ENCODE results near the gene L3MBTL2.
A peak's percentile ranks its signal among the peaks of the same experiment; 100 is the strongest.

L3MBTL2 gene

DNA sequence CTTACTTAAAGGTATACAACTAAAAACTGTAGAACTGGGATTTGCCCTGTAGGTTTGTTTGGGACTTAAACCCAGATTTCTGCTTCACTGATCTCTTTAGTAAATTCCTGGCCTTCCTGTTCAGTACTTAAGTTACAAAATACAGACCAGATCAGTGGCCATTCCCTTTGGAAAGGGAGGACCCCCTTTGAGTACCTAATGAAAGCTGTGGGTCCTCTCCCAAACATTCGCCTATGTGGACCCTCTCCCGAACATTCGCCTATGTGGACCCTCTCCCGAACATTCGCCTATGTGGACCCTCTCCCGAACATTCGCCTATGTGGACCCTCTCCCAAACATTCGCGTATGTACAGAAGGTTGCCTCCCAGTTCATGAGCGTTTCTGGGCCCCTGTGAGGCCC lies 10.3 kb downstream of the L3MBTL2 start:
- no peak for DNase-seq (ENCODE audit: low spot score)

DNA sequence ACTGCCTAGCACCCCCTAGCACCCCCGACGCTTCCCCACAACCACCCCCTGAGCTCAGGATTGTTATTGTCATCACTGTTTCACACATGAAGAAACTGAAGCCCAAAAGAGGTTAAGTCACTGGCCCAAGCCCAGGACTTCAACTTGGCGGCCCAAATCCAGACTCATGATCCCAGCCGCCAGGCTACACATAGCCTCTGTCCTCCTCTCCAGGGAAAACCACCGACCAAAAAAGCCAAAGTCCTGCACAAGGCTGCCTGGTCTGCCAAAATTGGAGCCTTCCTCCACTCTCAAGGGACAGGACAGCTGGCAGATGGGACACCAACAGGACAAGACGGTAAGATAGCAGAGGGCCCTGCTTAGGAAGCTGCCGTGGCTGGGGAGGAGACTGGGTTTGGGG lies 10.8 kb downstream of the L3MBTL2 start:
- no peak for DNase-seq (ENCODE audit: low spot score)

DNA sequence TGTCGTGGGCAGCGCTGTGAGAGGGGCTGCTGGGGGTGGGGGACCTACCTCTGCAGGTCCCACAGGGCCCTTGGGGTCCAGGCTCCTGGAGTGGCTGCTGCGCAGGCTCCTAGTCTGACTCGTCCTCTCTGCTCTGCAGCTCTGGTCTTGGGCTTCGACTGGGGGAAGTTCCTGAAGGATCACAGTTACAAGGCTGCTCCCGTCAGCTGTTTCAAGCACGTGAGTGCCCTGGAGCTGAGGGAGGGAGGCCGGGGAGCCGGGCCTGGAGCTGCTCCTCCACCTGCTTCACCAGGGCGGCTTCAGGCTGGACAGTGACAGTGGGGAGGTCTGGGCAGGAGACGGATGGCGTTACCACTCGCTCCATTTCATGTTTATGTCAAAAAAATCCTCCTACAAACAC lies 11.9 kb downstream of the L3MBTL2 start:
- no peak for DNase-seq (ENCODE audit: low spot score)

DNA sequence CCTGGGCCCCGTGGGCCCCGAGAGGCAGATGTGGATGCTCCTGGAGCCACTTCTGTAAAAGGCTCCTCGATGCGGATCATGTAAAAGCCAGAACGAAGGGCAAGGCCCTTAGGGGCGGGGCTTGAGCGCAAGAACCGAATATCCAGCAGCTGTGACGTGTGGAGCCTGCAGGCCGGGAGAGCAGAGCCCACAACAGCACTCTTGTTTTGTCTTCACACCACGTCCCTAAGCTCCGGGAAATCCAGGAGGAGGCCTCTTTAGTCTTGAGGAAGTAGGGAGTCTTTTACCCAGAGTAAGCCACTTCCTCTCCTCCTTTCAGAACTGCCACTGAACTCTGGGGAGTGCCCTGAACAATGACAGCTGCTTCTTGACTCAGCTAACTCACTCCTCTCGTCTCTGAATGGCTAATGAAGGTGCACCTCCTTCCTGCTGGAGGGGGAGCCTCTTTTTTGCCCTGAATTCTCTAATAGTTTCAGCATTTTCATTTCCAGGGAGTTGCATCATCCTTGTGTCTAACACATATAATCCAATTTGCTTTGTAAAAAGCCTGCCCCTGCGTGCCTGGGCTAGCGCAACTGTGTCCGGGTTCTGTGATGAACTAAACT lies 12.5 kb downstream of the L3MBTL2 start:
- no peak for DNase-seq (ENCODE audit: low spot score)

DNA sequence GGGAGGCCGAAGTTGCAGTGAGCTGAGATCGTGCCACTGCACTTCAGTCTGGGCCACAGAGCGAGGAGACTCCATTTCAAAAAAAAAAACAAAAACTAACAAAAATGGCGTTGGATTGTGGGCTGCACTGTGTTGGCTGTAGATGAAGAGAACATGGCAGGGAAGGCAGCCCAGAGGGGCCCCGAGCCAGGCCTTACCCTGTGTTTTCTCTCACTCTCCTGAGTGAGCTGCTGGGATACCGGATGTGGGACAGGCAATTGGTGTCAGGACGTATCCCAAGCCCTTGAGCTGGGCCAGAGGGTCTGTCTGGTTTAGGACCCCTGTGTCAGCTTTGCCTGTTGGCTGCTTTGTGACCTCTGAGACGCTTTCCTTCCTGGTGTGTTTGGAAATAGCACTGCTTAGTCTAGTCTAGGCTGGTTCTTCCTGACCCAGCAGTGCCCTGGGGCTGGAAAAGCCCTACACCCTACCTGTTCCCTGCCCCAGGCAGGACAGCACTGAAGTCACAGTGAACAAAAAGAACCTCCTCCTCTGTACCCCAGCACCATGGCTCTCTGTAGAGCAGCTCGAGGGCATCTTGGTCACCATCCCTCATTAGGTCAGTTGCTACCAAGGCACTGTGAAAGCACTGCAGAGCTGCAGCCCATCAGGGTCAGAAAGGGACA lies 17.9 kb downstream of the L3MBTL2 start:
- DNase-seq (ENCODE audit: low spot score) = no peak

DNA sequence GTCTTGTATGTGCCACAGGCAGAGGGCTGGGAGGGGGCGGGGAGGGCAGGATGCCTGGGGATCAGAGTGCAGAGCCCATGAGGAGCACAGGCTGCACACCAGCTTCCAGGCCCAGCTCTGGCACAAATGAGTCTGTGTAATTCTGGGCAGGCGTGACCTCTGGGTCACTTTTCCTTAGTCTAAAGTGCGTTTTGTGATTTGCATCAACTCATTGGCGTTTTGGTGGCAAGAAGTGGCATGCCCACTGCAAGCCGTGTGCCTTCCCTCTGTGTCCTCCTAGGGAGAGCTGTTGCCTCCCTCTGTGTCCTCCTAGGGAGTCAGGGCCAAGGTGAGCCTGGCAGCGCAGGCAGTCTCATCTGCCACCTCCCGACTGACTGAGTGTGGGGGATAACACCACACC lies 18.4 kb downstream of the L3MBTL2 start:
- no peak for DNase-seq (ENCODE audit: low spot score)

DNA sequence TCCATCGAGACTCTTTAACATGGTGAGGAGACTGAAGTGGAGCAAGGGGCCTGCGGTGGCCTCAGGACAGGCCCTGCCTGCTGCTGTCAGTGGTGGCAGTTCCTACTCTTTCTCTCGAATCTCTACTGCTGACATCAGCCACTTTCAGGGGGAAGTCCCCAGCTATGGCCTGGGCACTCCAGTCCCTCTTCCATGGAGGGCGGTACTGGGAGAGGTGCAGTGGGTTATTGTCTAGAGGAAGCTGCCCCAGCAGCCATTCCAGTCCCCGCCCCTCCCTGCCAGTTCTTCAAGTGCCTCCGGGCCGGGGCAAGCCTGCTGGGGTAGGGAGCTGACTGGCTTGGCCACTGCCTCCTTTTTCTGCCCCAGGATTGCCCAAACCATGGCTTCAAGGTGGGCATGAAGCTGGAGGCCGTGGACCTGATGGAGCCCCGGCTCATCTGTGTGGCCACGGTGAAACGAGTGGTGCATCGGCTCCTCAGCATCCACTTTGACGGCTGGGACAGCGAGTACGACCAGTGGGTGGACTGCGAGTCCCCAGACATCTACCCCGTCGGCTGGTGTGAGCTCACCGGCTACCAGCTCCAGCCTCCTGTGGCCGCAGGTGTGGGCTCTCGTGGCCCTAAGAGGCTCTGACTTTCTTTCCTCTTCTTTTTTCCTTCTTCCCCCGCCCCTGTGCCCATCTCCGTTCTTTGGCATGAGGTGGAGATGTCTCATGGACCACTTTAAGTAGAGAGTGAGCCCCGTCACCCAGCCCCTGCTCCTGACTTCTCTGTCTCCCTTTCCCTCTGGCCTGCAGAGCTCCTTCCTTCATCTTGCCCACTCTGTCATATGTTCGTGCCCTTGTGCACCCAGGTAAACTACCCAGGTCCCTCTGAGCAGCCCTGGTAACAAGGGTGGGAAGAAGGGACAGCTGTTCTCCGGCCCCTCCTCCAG lies 21.9 kb downstream of the L3MBTL2 start:
- no peak for DNase-seq (ENCODE audit: low spot score)

DNA sequence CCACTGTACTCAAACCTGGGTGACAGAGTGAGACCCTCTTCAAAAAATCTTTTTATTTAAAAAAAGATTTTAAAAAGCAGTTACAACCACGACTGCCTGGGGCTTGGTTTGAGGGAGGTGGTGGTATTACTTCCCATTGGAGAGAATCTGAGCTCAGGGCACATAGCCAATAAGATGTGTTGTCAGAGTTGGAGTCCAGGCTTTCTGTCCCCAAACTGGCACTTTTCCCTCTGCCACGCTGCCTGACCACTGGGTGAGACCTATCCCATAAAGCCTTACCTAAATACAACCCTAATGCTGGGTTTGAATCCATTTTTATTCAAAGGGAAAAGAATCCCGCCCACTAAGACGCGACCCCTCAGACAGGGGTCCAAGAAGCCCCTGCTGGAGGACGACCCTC lies 24.1 kb downstream of the L3MBTL2 start:
- no peak for DNase-seq (ENCODE audit: low spot score)

DNA sequence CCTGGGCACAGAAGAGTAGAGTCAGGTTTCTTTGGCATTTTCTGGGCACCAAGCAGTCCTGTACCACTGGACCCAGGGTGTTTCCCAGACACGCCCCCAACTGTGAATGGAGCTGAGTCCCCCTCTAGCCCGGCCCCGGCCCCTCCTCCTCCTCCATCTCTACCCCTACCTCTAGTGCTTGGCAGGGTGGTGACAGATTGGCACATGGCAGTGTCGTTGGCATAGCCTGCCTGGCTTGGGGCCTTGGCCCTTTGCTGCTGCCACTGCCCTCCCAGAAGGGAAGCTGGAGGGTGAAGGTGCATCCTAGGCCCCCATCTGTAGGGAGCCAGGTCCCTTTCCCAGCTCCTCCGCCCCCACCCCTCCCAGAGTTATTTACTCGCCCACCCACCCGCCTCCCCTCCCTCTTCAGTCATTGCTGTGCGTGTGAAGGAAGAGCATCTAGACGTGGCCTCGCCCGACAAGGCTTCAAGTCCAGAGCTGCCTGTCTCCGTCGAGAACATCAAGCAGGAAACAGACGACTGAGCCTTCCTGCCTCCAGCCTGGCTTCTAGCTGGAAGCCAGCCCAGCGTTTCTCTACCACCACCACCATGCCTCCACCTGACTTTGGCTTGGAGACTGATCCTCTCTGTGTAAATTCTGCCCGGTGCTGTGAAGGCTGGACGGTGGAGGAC lies 24.8 kb downstream of the L3MBTL2 start:
- DNase-seq (ENCODE audit: low spot score) = no peak

DNA sequence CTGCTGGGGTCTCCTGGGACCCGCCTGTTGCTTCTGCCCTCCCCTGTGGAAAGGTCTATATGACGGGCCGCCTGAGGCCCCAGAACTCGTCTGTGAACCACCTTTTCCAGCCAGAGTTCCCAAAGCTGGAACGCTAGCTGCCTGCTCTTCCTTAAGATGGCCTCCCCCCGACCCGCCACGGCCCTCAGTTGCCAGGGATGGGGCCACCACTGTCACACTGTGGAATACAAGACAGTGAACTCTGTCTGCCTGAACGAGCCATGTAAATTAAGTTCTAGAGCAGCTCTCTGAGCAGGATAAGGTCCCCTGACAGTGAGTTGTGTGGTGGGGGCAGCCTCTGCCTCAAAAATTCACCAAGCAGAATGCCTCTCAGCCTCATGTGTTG lies 25.3 kb downstream of the L3MBTL2 start:
- DNase-seq (ENCODE audit: low spot score) = no peak

DNA sequence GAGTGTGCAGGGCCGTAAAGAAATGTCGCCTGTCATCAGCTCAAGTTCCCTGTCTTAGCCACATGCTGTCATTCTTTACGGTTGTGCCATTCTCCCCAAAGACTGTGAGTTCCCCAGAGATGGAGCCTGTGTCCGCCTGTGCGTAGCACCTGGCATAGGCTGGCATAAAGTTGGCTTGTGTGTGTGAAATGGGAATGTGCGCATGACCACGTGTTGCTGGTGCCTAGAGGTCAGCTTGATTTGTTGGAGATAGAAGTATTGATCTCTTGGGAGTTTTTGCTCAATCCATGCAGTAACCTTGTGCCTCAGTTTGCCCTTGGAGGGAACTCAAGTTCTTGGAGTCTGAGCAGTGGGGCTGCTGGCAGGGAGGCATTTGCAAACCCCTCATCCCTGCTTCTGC lies 26.3 kb downstream of the L3MBTL2 start:
- DNase-seq (ENCODE audit: low spot score) = no peak

DNA sequence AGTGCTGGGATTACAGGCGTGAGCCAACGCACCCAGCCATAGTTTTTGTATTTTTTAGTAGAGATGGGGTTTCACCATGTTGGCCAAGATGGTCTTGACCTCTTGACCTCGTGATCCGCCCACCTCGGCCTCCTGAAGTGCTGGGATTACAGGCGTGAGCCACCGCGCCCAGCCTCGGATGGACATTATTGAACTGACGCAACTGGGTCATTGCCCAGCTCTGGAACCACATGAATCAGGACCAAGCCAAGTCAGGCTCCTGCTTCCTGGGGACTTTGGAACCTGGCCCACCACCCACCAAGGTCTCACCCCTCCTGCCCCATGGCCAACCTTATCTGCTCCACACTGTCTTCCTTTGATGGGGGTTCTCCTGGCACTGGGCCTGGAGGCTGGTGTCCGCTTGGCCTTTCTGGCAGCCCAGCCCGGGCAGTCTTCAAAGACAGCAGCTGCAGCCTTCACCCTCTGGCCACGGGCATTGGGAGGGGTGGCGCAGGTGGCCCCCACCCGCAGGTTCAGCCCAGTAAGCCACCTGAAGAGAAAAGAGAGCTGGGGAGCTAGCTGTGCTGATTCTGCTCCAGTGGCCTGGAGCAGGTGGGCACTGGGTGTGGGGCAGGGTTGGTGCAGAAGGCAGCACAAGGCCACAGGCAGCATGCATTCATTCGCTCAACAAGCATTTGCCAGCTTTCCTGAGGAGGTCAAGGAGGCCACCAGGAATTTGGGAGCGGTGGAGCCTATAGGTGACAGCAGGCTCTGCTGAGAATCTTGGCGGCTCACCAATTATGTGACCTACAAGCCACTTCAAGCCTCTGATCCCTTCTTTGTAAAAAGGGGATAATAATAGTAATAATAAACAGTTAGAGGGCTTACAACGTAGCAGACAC lies 29.9 kb downstream of the L3MBTL2 start:
- peak; percentile 9 for DNase-seq (ENCODE audit: low spot score)

DNA sequence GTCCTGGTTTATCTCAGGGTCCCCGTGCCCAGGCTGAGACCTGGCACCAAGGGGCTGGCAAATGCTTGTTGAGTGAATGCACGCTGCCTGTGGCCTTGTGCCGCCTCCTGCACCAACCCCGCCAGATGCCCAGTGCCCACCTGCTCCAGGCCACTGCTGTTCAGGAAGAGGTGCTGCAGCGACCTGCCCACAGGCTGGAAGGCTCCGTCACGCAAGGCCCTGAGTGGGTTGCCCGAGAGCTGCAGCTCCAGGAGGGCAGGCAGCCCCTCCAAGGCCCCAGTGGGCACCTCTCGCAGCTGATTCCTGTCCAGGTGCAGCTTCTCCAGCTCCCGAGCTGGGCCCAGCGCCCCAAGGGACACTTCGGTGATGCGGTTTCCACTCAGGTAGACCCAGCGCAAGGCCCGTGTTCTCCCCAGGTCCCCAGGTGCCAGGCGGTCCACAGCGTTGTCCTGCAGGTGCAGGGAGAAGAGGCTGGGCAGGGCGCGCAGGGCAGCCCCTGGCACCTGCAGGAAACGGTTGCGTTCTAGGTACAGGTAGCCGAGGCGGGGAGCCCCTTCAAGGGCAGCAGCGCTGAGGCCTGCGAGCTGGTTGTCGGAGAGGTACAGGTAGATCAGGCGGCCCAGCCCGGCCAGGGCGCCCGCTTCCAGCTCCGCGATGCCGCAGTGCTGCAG lies 32.1 kb downstream of the L3MBTL2 start:
- no peak for DNase-seq (ENCODE audit: low spot score)

DNA sequence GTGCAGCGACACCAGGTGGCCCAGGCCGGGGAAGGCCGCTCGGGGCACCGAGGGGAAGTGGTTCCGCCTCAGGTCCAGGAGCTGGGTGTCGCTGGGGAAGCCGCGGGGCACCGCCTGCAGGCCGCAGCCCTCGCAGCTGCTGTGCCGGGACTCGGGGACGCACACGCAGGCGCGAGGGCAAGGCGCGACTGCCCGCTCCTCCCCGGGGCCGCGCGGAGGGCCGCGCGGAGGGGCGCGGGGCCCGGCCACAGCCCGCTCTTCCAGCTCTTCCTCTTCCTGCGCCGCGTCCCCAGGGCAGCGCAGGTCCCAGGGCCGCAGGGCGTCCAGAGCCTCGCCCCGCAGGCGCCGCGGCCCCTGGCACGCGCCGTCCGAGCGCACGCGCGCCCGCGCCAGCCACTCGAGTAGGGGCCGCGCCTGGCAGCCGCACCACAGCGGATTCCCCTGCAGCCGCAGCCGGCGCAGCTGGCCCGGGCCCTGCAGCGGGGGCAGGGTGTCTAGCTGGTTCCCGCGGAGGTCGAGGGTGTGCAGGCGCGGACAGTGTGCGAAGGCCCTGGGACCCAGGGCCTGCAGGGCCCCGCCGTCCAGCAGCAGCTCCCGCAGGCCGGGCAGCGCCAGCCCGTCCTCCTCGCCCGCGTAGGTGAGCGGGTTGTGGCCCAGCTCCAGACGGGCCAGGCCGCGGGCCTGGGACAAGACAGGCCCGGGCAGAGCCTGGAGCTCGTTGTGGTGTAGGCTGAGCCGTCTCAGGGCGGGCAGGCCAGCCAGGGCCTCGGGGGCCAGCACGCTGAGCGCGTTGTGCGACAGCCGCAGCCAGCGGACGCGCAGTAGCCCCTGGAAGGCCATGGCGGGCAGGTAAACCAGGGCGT lies 32.8 kb downstream of the L3MBTL2 start:
- peak; percentile 58 for DNase-seq (ENCODE audit: low spot score)

DNA sequence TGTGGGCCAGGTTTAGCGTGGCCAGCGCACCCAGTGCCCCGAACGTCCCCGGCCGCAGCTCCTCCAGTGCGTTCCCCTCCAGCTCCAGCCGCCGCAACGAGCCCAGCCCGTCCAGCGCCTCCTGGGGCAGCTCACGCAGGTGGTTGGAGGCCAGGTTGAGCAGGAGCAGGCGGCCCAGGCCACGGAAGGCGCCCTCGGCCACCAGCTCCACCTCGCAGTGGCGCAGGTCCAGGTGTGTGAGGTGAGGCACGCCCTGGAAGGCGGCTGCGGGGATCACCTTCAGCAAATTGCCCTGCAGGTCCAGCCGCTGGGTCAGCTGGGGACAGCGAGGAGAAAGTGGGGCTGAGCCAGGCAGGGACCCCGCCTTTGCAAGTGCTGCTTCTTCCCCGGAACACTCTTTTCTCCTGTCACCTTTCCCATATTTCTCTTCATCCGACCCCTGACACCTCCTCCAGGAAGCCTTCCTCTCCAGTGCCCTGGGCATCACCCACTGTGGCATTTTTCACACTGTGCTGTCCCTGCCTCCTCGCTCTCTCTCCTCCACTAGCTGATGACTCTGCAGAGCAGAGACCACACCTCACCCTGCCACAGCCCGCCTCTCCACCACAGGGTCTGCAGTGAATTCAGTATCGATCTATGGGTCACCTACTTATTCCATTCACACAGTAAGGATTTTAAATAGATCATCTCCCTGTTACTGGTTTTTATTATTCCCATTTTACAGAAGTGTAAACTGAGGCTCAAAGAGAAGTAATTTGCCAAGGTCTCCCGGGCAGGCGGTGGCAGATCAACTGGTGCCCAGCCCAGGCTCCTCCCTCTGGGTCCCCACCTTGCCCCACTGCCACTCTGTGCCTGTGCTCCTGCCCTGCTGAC lies 33.7 kb downstream of the L3MBTL2 start:
- DNase-seq (ENCODE audit: low spot score) = no peak

DNA sequence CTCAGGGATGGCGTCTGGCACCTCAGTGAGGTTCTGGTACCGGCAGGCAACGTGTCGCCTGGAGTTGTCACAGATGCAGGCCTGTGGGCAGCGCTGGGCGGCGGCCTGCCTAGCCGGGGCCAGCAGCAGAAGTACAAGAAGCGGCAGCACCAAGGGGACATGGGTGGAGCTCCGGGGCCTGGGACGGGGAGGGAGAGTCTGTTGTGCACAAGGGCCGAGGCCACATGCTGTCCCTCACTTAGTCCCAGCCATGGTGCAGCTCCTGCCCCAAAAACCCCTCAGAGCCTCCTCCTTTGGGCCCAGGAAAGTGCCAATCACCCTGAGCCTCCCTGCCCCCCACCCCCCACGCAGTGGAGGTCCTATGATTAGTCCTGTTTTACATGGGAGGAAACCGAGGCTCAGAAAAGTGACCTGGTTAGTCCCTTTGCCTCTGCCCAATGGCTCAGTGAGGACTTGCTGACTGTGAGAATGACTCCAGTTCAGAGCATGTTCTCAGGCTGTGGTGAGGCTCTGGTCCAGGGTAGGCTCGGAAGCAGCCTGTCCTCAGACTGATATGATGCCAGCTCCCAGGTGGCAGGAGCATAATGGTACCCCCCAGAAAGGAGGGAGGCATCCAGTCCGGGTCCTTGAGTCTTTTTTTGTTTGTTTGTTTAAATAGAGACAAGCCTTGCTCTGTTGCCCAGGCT lies 34.5 kb downstream of the L3MBTL2 start:
- DNase-seq (ENCODE audit: low spot score) = no peak

DNA sequence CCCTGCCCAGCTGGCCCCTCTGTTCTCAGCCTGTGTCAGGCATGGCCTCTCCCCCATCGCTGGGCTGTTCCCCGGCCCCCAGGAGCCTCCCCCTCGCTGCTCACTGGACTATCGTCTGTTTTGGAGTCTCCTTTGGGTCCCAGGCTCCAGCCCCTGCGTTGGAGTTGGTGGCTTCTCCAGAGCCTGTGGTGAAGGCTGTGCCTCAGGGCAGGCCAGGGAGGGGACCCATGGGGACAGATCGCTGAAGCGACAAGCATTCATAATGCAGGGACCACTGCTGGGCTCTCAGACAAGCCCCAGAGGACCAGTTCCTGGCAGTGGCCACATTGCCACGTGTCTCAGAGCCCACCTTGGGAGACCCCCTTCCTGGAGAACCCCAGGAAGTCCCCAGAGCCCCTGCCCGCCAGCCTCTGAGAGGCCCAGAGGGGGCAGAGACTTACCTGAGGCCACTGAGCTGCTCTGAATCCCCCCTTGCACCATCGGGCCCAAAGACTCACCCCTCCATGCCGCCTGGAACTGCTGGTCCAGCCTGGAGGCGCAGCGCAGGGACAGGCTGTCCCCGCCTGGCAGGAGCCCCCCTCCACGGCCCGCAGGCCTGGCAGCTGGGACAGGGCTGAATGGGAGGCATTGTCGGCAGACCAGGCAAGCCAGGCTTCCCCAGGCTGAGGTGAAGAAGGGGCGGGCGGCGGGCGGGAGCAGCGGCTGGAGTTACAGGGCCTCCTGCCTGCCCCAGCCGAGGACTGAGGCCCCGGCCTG lies 35.4 kb downstream of the L3MBTL2 start, which contains the start of gene CHADL:
TSS of gene CHADL (minus strand) at position 555 of the 756 bp plus-strand sequence. CDS start at position 505, 50 bp downstream.
- DNase-seq (ENCODE audit: low spot score) = no peak

Data from LoVo (cell line).